Activated CD8-positive, alpha-beta memory T cell treated with anti-CD3 and anti-CD28 coated beads, Interleukin-2, amount 50 U/mL, for 48 hours (primary cell): ENCODE data around the gene ABL2.
"Not testable (repeated sequence)": the region's sequence is repeated elsewhere in the genome, so short reads cannot be mapped to it uniquely, and the experiment has no call there.

Experiments used
- DNase-seq: peaks from one replicate; pipeline ENCODE4 v3.0.0-alpha.2; 2020

The ABL2 gene

DNA sequence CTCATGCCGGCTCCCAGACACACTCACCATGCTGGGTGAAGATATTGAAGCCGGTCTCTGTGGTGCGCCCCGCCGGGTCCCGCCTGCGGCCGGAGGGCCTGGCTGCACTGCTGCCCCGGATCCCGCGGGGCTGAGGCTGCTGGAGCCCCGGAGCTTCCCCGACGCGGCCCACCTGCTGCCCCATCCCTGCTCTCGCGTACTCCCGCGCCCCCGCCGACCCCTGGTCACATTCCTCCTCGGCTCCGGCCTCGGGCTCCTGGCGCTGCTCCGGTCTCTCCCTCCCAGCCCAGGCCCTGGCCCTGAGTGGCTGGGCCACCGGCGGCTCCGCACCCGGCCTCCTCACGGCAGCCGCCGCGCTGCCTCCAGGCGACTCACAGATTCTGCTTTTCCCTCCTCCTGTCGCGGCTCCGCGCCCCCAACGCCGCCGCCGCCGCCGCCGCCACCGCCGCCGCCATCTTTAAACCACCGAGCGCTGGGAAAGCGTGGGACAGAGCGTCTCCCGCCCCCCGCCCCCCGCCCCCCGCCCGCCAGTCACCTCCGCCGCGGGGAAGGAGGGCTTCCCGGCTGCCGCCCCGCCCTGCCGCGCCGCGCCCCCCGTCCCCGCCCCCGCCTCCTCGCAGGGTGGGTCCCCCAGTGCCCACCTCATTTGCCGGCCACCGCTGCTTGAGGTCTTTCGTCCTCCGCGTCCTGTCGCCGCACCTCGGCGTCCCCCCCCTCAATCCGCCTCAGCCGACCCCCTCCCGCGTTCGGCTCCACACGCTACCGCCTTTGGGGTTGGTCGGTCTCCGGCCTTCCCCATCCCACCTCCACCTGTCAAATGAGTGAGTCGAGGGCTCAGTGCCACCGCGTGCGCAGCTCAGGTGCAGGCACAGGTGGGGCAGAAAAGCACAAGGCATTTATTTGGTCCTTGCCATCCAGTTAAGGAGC is at the start of gene ABL2:
TSS of gene ABL2 (minus strand) at position 464 of the 927 bp plus-strand sequence. CDS start at position 184, 280 bp downstream.
- peak; percentile 81 for DNase-seq

DNA sequence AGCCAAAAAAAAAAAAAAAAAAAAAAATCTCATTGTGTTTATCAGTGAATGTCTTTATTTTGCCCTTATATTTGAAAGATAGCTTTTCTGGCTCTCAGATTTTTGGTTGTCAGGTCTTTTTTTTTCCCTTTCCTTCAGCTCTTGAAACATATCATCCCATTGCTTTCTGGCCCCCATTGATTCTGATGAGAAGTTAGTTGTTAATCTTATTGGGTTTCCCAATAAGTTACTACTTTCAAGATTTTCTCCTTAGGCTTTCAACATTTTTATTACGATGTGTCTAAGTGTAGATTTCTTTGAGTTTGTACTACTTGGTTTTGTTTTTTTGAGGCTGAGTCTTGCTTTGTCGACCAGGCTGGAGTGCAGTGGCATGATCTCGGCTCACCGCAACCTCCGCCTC is 49.4 kb upstream of the ABL2 start:
- DNase-seq: no peak

DNA sequence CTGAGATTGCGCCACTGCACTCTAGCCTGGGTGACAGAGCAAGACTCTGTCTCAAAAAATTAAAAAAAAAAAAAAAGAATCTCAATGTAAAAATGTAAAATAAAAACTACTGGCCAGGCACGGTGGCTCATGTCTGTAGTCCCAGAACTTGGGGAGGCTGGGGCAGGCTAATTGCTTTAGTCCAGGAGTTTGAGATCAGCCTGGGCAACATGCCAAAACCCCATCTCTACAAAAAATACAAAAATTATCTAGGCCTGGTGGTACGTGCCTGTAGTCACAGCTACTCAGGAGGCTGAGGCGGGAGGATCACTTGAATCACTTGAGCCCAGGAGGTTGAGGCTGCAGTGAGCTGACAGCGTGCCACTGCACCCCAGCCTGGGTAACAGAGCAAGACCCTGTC is 44.9 kb upstream of the ABL2 start:
- not testable (repeated sequence) for DNase-seq

- no peak for DNase-seq
Measured at GRCh38 chr1:179269071-179269470, 39.6 kb upstream of the ABL2 start.

DNA sequence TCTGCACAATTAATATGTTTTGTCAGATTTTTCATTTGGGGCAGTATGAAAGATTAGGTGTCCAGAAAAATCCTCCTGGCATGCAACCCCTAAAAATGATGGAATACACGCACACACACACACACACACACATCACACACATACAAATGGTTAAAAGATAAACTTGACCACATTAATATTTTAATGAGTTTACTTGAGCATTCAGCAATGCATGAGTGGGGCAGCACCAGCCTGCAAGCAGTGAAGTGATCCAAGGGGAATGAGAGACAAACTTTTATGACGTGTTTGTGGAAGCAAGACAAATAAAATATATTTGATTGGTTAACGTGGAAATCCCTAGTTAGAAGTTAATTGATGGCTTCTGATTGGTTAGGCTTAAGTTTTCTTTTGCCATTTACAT is 35.0 kb upstream of the ABL2 start:
- DNase-seq: no peak

DNA sequence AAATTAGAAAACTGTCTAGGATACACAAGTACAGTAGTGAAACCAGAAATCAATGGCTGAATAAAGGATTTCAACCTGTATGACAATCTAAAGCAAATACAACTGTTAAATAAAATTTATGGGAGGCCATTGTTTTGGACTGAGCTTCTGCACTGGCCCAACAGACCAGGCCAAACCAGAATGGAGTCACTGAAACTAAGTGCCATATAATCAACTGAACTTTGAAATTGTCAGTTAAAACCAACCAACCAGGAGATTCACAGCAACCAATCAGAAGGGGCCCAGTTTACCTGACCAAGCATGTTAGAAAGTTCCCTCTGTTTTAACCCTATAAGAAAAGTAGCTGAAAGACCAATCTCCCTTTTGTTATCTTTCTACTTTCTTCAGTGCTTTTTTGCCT is 33.6 kb upstream of the ABL2 start:
- DNase-seq: no peak

DNA sequence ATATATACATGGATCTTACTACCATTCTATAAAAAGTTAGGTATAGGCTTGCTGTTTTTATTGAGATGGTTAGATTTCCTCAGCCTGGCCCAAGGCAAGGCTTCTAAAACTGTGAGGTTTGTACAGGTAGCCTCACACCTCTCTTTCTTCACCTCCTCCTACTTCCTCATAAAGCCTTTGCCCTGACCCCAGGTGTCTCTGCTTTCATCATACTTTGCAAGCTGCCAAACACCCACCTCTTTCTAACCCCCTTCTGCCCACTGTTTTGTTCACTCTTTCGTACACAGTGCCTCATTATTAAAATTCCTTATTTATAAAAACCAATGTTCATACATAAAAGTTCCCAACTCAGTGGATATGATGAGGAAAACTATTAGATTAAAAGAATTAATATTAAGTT is 32.7 kb upstream of the ABL2 start:
- DNase-seq: no peak

DNA sequence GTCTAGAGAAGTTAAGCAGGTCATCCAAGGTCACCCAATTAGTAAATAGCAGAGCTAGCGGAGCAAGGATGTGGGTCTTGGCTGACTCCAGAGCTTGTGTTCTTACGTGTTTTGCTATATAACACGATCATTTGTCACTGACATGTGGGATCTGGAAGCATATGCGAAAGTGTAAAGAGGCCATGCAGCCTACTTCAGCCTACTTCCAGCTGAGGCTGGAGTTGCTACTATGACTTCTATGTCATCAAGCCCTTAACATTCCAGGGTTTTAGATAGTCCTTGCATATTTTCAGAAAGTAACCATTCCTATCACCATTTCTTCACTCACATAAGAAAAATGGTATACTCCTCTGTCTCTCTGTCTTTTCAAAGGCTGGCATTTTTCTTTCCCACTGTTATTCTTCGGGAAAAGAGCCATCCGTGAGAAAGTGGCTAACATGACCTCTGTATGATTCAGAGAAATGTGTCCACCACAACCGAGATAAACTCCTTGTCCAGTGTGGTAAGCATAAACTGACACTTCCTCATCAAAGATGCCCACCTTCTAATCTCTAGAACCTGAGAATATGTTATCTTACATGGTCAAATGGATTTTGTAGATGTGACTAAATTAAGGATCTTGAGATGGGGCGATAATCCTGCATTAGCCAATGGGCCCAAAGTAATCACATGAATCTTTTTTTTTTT is 24.0 kb upstream of the ABL2 start:
- DNase-seq: no peak

DNA sequence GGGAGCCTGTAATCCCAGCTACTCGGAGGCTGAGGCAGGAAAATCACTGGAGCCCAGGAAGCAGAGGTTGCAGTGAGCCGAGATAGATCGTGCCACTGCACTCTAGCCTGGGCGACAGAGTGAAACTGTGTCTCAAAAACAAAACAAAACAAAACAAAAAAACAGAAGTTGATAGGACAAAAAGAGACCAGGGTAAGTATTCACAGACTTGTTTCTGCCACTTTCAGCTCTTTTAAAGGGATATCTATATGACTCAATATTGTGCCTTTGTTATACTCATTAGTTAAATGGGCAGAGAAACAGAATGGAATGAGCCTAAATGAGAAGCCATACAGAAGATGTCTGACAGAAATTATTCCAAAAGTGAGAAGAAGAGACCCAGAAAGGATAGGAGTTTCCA is 23.1 kb upstream of the ABL2 start:
- DNase-seq: no peak

DNA sequence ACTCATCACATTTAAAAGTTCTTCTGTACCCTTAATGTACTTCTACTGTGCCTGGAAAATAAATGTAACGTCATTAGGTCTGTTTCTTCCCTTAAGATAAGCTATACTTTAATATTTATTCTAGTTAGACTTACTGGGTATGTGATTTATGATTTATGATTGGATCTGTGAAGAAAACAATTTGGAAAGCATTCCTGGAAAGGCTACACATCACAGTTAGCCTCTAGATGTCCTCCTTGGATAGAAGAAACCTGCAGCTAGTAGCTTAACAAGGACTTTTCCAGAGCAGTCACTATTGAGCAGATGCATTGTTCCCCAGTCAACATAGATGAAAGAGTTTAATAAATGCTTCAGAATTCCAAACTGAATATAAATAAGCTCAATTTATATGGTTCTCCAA is 22.2 kb upstream of the ABL2 start:
- DNase-seq: no peak

GRCh38 chr1:179247923-179248322 is 18.4 kb upstream of the ABL2 start:
- no peak for DNase-seq

DNA sequence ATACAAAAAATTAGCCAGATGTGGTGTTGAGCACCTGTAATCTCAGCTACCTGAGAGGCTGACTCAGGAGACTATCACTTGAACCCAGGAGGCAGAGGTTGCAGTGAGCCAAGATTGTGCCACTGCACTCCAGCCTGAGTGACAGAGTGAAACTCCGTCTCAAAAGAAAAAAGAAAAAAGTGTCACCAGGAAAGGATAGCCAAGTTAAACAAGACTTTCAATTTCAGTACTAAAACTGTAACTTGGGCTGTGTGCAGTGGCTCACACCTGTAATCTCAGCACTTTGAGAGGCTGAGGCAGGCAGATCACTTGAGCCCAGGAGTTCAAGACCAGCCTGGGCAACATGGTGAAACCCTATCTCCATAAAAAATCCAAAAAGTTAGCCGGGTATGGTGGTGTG is 15.9 kb upstream of the ABL2 start:
- not testable (repeated sequence) for DNase-seq

GRCh38 chr1:179241530-179242097 is 12.1 kb upstream of the ABL2 start:
- no peak for DNase-seq

DNA sequence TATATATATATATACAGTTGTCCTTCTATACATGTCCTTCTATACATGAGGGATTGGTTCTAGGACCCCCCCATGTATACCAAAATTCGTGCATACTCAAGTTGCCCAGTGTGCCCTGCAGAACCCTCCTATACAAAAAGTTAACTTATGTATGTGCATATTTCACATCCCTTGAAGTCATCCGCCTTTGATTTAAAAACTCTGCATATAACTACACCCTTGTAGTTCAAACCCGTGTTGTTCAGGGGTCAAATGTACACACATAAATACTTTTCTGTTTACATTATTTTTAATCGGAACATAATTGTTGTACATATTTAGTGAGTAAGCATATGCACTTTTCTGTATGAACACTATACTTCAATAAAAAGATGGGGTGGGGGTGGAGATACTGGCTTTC is 7.7 kb upstream of the ABL2 start:
- no peak for DNase-seq

GRCh38 chr1:179234863-179235262 is 5.4 kb upstream of the ABL2 start:
- no peak for DNase-seq

GRCh38 chr1:179231923-179232322 is 2.4 kb upstream of the ABL2 start:
- no peak for DNase-seq

GRCh38 chr1:179230721-179231120 is 1.2 kb upstream of the ABL2 start:
- DNase-seq: no peak

DNA sequence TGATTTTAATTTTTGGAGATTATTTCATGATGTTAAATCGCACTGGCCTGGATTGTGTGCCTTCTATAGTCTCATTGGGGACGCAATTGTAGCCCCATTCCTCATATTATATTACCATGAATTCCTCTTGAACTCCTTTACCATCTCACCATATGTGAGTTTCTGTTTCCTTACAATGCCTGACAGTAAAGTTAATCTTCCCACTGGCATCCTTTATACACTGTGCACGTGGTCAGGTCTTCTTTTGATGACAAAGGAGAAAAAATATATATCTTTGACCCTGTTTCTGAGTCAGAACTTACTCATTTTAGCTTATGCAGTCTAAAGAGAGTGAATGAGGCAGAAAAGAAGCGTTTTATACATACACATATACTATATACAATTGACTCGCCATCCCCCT is 774 bp upstream of the ABL2 start:
- DNase-seq: no peak

- DNase-seq: peak; percentile 67
Measured at GRCh38 chr1:179228783-179229213, 679 bp downstream of the ABL2 start.

DNA sequence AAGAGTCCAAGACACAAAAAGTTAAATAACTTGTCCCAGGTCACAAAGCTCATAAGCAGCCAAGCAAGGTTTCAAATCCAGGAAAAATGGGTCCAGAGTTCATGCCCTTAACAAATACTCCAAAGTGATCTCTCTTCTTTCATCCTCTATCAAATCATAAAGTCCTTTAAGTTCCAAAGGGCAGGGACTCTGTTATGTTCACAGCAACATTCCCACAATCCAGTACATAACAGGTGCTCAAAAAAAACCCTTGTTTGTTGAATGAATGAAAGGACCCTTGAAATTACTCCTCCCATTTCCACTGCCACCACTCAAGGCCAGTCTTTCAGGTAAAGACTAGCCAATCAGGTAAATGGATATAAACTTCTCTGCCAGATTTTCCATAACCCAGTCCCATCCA is 2.7 kb downstream of the ABL2 start:
- no peak for DNase-seq

DNA sequence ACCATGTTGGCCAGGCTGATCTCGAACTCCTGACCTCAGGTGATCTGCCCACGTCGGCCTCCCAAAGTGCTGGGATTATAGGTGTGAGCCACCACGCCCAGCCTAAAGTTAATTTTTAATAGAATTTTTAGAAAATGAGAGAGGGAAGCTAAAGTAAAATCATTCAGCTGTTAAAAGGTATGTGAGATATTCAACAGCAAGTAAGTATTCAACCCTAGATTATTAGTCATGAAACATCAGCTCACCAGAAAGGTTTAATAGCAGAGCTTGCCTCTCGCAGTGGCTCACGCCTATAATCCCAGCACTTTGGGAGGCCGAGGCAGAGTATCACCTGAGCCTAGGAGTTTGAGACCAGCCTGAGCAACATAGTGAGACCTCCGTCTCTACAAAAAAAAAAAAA is 5.0 kb downstream of the ABL2 start:
- DNase-seq: not testable (repeated sequence)

DNA sequence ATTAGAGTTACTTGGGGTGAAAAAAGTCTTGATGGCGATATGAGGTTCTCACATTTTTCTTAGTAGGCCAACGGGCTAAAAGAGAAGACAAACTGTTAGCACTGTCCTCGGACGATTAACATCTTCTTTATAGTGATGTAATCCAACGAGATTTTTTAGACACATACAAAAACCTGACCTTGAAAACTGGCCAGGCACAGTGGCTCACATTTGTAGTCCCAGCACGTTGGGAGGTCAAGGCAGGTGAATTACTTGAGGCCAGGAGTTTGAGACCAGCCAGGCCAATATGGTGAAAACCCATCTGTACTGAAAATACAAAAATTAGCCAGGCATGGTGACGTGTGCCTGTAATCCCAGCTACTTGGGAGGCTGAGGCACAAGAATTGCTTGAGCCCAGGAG is 8.4 kb downstream of the ABL2 start:
- DNase-seq: not testable (repeated sequence)

DNA sequence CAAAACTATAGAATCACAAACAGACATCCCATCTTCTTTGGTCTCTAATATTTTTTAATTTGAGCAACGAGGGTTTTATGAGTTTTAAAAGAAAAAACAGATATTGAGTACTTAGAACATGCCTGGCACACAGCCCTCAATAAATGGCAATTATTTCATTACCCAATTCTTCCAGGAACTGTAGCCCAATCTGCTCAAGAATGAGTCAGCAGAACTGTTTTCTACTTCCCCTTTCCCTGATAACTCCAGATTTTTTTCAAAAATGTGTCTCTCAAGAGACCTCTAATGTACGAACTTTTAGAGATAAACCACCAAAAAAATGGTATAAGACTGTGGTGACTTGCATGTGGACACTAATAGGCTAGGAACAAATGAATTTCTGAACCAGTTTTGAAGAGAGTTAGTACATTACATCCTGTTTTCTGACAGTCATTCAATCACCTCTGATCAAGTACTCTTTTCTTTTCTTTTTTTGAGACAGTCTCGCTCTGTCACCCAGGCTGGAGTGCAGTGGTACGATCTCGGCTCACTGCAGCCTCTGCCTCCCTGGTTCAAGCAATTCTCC is 11.5 kb downstream of the ABL2 start:
- DNase-seq: no peak

DNA sequence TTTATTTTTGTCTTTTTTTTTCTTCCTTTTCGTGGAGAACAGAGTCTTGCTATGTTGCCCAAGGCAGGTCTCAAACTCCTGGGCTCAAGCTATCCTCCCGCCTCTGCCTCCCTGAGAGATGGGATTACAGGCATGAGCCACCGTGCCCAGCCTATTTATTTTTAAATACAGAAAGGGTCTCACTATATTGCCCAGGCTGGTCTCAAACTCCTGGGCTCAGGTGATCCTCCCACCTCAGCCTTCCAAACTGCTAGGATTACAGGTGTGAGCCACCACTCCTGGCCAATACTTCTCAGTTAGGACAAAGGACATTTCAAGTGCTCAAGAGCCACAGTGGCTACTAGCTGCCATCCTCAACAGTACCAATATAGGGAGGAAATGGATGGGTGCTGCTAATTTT is 16.2 kb downstream of the ABL2 start:
- DNase-seq: not testable (repeated sequence)
